Effector memory CD8-positive, alpha-beta T cell (primary cell): Measurements from ENCODE around the gene WFDC12.

Source experiments
- ATAC-seq: fragments of 150-1000 bp; cut with Tn5 transposase; replicated peaks from 2 replicates; pipeline ENCODE4 v1.10.0; 2021; ENCODE audit warnings: mild to moderate bottlenecking, moderate library complexity
- DNase-seq, 3 experiments: peaks; one replicate each; pipeline ENCODE4 v3.0.0; 2021
- H3K27ac Mint-ChIP-seq, 2 donors: one replicate each; pipeline ENCODE4 v1.8.0; 2022; ENCODE audit warnings: mild to moderate bottlenecking in 2 of 2, mixed read lengths in 2 of 2, moderate library complexity in 2 of 2
- H3K27me3 Mint-ChIP-seq, 2 donors: one replicate each; pipeline ENCODE4 v1.8.0; 2022; ENCODE audit warnings: mixed read lengths in 2 of 2
- H3K36me3 Mint-ChIP-seq: one replicate; pipeline ENCODE4 v1.8.0; 2022; ENCODE audit warnings: mild to moderate bottlenecking, moderate library complexity, mixed read lengths; ENCODE audit not compliant: insufficient read depth
- H3K4me1 Mint-ChIP-seq, 2 donors: one replicate each; pipeline ENCODE4 v1.8.0; 2022; ENCODE audit warnings: low read depth in 2 of 2, mixed read lengths in 2 of 2
- H3K4me3 Mint-ChIP-seq, 2 donors: one replicate each; pipeline ENCODE4 v1.8.0; 2022; ENCODE audit warnings: mild to moderate bottlenecking in 2 of 2, mixed read lengths in 2 of 2, moderate library complexity in 2 of 2
- H3K9me3 Mint-ChIP-seq, 2 donors: one replicate each; pipeline ENCODE4 v1.8.0; 2022; ENCODE audit warnings: mixed read lengths in 2 of 2

The WFDC12 gene

DNA sequence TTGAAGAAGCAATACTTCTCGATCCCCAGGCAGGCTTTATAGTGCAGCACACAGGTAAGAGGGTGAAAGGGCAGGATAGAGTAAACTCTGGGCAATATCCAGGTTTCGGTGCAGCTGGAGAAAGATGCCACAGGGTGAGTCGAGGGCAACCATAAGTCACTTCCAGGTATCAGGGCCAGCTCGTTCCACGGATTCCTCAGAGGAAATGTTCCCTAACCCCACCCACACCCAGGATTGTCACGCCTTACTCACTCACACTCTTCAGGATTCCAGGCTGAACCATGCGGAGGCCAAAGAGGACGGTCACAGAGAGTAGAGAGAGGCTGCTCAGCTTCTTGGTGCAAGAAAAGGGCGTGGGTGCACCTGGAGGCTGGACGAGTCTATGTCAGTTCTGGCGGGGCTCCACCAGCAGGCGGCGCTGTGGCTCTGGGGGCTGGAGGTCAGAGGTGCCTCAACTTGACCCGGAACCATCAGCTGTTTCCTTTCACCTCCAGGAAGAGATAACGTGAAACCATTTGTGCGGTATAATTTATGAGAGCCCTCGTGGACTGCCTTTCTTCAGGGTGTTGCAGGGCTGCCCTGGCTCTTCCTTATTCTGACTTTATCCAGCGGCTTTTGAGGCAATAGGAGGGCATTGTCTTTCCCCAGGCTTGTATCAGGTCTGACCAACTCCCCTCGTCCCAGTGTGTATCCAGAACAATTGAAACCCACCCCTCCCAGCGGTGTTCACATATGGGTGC, 14.5 kb upstream of the WFDC12 start:
- ATAC-seq (peak; percentile 32), DNase-seq (peak; percentile 28 to 48 (median 35))
- Mint-ChIP-seq H3K4me3 (no peak overlapping the region), H3K4me1 (no peaks in the 10 kb centered on the region), H3K36me3 (no peaks in the 10 kb centered on the region), H3K27ac (no peak overlapping the region), H3K9me3 (no peaks in the 10 kb centered on the region), H3K27me3 (peaks cover 14 to 15% of the 10 kb centered on the region in 2 donors)

DNA sequence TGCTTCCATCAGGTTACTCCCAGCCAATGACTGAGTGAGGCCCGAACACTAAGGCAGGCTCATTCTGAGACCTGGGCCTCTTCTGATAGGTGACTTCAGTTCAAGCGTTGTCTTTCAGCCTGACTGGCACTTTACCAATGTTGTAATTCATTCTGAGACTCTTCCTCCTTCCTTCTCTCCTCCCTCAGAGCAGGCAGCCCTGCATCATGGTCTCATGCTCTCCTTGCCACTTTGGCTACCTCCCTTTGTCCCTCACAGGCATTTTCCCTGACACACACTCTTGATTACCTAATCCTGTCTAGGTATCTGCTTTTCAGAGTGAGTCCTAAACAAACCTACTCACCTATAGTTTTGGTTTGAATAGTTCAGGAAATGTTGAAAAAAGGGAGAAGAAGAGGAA, 12.6 kb upstream of the WFDC12 start:
- DNase-seq (no peak), ATAC-seq (no peak)
- no peak overlapping the region for H3K27ac Mint-ChIP-seq
- no peaks in the 10 kb centered on the region for H3K36me3 Mint-ChIP-seq
- peaks cover 20 to 25% of the 10 kb centered on the region in 2 donors for H3K27me3 Mint-ChIP-seq
- no peaks in the 10 kb centered on the region for H3K9me3 Mint-ChIP-seq
- H3K4me1 Mint-ChIP-seq = no peaks in the 10 kb centered on the region
- H3K4me3 Mint-ChIP-seq = no peak overlapping the region

DNA sequence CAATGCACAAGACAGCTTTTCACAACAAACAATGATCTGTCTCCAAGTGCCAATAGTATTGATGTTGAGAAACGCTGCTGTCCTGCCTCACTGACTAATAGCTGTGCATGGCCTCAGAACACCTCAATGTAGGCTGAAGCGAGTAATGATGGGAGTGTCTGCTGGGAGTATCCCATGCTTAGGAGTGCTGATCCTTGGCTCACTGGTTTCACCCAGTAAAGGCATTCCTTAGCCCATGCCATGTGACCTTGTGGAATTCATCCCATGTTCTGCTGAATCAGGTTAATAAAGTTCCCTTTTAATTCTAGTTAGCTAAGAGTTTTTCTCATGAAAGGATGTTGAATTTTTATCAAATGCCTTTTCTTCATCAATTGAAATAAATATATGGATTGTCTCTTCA, 3.8 kb upstream of the WFDC12 start:
- DNase-seq = no peak
- no peaks in the 10 kb centered on the region for H3K4me1 Mint-ChIP-seq
- H3K9me3 Mint-ChIP-seq = no peaks in the 10 kb centered on the region
- peaks cover 47 to 60% of the 10 kb centered on the region in 2 donors for H3K27me3 Mint-ChIP-seq
- H3K27ac Mint-ChIP-seq = no peak overlapping the region
- H3K36me3 Mint-ChIP-seq = no peaks in the 10 kb centered on the region
- no peak for ATAC-seq
- H3K4me3 Mint-ChIP-seq = no peak overlapping the region

DNA sequence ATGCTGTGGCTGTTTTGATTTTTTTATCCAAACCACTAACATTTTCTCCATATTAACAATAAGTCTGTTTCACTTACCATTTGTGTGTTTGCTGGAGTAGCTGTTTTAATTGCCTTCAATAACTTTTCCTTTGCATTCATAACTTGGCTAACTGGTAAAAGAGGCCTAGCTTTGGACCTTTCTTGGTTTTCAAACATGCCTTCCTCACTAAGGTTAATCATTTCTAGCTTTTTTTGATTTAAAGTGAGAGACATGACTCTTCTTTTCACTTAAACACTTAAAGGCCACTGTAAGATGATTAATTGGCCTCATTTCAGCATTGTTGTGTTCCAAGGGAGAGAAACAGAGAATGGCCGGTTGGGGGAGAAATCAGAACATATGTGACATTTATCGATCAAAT, 2.9 kb downstream of the WFDC12 start:
- H3K4me1 Mint-ChIP-seq = no peaks in the 10 kb centered on the region
- DNase-seq (no peak), ATAC-seq (no peak)
- H3K9me3 Mint-ChIP-seq = no peaks in the 10 kb centered on the region
- peaks cover 25 to 51% of the 10 kb centered on the region in 2 donors for H3K27me3 Mint-ChIP-seq
- H3K36me3 Mint-ChIP-seq = no peaks in the 10 kb centered on the region
- no peak overlapping the region for H3K4me3 Mint-ChIP-seq
- no peak overlapping the region for H3K27ac Mint-ChIP-seq

DNA sequence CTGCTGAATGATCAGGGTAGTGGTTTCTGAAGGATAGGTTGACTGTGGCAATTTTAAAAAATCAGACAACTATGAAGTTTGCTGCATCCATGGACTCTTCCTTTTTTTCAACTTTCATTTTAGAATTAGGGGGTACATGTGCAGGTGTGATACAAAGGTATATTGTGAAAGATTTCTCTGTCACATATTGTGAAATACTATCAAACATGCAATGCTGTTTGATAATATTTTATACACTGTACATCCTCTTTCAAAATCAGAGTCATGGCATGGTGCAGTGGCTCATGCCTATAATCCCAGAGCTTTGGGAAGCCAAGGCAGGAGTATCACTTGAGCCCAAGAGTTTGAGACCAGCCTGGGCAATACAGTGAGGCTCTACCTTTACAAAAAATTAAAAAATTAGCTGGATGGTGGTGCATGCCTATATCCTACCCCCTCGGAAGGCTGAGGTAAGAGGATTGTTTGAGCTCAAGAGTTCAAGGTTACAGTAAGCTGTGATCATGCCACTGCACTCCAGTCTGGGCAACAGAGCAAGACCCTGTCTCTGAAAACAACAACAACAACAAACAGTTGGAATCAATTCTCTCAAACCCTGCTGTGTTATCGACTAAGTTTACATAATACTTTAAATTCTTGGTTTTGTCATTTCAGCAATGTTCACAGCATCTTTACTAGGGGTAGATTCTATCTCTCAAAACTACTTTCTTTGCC, 4.6 kb downstream of the WFDC12 start:
- DNase-seq = no peak
- Mint-ChIP-seq H3K27ac (no peak overlapping the region), H3K4me3 (no peak overlapping the region), H3K36me3 (no peaks in the 10 kb centered on the region), H3K9me3 (no peaks in the 10 kb centered on the region), H3K27me3 (peaks cover 21 to 54% of the 10 kb centered on the region in 2 donors), H3K4me1 (peaks cover 0 to 6% of the 10 kb centered on the region in 2 donors)
- ATAC-seq = no peak

DNA sequence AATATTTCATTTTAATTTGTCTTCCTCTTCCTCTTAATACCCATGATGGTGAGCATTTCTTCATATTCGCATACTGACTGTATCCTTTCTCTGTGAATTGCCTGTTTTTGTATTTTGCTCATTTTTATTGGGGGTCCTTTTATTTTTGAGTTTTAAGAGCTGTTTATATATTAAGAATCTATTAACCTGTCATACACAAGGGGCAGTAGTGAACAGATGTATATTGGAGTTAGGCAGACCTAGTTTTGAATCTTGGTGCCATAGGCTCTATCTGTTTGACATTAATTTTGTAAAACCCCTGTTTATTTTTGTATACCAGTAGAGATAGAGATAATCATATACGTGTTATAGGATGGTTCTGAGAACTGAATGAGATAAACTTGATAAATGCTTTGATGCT, 6.2 kb downstream of the WFDC12 start:
- Mint-ChIP-seq H3K4me3 (no peak overlapping the region), H3K27ac (no peak overlapping the region), H3K4me1 (peaks cover 0 to 9% of the 10 kb centered on the region in 2 donors), H3K9me3 (no peaks in the 10 kb centered on the region), H3K36me3 (no peaks in the 10 kb centered on the region), H3K27me3 (peaks cover 13 to 52% of the 10 kb centered on the region in 2 donors)
- DNase-seq = no peak
- no peak for ATAC-seq

DNA sequence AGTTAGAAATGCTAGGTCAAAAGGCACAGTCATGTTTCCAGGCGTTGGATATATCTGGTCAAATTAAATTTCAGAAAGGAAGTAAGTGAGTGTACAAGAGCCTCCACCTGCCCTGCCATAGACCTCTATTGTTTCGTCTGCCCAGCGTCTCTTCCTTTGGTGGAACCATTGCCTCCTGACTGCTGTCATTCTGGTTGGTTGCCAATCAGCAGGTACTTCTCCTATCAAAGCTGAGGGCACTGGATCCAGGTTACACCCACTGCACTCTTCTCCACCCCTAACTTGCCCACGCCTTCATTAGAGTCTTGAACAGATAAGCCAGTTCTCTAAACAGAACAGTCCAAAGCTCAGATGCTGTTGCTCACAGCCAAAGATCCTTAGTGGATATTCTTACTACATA, 6.7 kb downstream of the WFDC12 start:
- H3K4me3 Mint-ChIP-seq = no peak overlapping the region
- no peaks in the 10 kb centered on the region for H3K36me3 Mint-ChIP-seq
- H3K27ac Mint-ChIP-seq = no peak overlapping the region
- H3K27me3 Mint-ChIP-seq = peaks cover 13 to 54% of the 10 kb centered on the region in 2 donors
- DNase-seq = no peak
- no peak for ATAC-seq
- H3K4me1 Mint-ChIP-seq = peaks cover 0 to 9% of the 10 kb centered on the region in 2 donors
- H3K9me3 Mint-ChIP-seq = no peaks in the 10 kb centered on the region

GRCh38 chr20:45115829-45116228, 8.4 kb downstream of the WFDC12 start:
- no peak overlapping the region for H3K27ac Mint-ChIP-seq
- ATAC-seq (no peak), DNase-seq (no peak)
- H3K36me3 Mint-ChIP-seq = no peaks in the 10 kb centered on the region
- H3K27me3 Mint-ChIP-seq = peaks cover 6 to 46% of the 10 kb centered on the region in 2 donors
- no peaks in the 10 kb centered on the region for H3K9me3 Mint-ChIP-seq
- peaks cover 0 to 9% of the 10 kb centered on the region in 2 donors for H3K4me1 Mint-ChIP-seq
- H3K4me3 Mint-ChIP-seq = no peak overlapping the region

- Mint-ChIP-seq H3K4me1 (peaks cover 0 to 9% of the 10 kb centered on the region in 2 donors), H3K9me3 (no peaks in the 10 kb centered on the region), H3K36me3 (no peaks in the 10 kb centered on the region), H3K27ac (no peak overlapping the region), H3K4me3 (no peak overlapping the region), H3K27me3 (peaks cover 6 to 42% of the 10 kb centered on the region in 2 donors)
- no peak for ATAC-seq
- no peak for DNase-seq
Measured at GRCh38 chr20:45115386-45115774, 8.9 kb downstream of the WFDC12 start.

- Mint-ChIP-seq H3K9me3 (no peaks in the 10 kb centered on the region), H3K27ac (no peak within 1 kb of the TSS), H3K4me3 (no peak within 1 kb of the TSS), H3K27me3 (peaks cover 6 to 43% of the 10 kb centered on the region in 2 donors), H3K36me3 (no peaks in the 10 kb centered on the region), H3K4me1 (peaks cover 0 to 9% of the 10 kb centered on the region in 2 donors)
- DNase-seq (no peak), ATAC-seq (peak; percentile 60)
Measured at GRCh38 chr20:45114465-45115385, 9.5 kb downstream of the WFDC12 start, which contains the start of gene WFDC5. WFDC5 (minus strand) TSS chr20:45115174; CDS start chr20:45115083, 91 bp downstream.

DNA sequence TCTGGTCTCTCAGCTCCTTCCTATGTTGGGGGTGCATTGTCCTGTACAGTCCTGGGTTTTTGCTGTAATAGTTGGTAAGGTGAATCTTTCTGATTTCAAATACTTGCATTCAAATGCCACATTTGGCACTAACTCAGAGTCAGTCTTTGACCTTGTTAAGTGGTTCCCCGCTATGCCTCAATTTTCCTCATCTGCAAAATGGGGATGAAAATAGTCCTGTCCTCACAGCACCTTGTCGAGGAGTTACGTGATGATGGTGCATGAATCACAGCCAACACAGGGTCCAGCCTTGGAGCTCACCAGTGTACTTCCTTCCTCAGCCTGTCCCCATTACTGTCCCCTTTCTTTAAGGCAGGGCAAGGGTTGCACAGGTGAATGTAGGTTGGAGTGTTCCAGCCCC, 10.4 kb downstream of the WFDC12 start:
- ATAC-seq = no peak
- Mint-ChIP-seq H3K36me3 (no peaks in the 10 kb centered on the region), H3K4me3 (no peak overlapping the region)

GRCh38 chr20:45112754-45113153, 11.5 kb downstream of the WFDC12 start:
- peaks cover 0 to 9% of the 10 kb centered on the region in 2 donors for H3K4me1 Mint-ChIP-seq
- no peak overlapping the region for H3K27ac Mint-ChIP-seq
- no peak overlapping the region for H3K4me3 Mint-ChIP-seq
- H3K27me3 Mint-ChIP-seq = peaks cover 11 to 47% of the 10 kb centered on the region in 2 donors
- no peaks in the 10 kb centered on the region for H3K36me3 Mint-ChIP-seq
- DNase-seq (no peak), ATAC-seq (no peak)
- no peaks in the 10 kb centered on the region for H3K9me3 Mint-ChIP-seq

More for the DNA sequence above, 10.4 kb downstream of the WFDC12 start:
- Mint-ChIP-seq H3K27ac (no peak overlapping the region), H3K27me3 (peaks cover 6 to 50% of the 10 kb centered on the region in 2 donors), H3K9me3 (no peaks in the 10 kb centered on the region), H3K4me1 (peaks cover 0 to 9% of the 10 kb centered on the region in 2 donors)
- DNase-seq = no peak

DNA sequence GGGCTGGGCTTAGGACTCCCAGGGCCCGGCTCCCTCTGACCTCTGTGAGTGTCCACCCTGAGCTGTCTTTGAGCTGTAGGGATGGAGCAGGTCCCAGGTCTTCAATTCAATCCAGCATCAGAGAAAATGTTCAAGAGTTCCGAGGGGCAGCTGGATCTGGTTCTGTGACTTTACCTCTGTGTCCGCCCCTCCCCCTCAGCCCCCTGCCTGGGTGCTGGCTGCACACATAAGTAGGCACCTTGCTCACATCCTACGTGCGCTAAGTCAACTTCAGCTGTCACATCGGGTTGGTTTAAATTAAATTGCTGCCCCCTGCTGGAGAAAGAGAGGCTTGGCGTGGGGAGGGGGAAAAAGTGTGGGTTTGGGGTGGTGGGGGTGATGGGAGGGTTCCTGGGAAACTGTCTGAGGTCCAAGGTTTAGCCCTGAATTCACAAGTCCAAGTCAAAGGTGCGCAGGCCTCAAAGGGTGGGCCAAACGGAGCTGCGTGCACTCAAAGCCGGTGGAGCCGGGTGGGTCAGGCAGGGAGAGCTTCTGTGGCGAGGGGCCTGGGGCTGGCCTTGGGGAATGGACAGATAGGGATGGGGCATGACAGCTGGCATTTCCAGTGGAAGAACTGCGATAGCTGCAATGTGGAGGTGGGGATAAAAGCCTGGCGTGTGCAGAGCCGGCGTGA, 12.3 kb downstream of the WFDC12 start:
- H3K27me3 Mint-ChIP-seq = peaks cover 13 to 43% of the 10 kb centered on the region in 2 donors
- no peaks in the 10 kb centered on the region for H3K36me3 Mint-ChIP-seq
- DNase-seq = no peak
- no peaks in the 10 kb centered on the region for H3K9me3 Mint-ChIP-seq
- H3K4me1 Mint-ChIP-seq = peaks cover 0 to 9% of the 10 kb centered on the region in 2 donors
- no peak for ATAC-seq
- H3K4me3 Mint-ChIP-seq = no peak overlapping the region
- H3K27ac Mint-ChIP-seq = no peak overlapping the region
